GM12801 (cell line): ENCODE results near the gene REST.

ENCODE experiments used
- CTCF ChIP-seq: IDR thresholded peaks from one replicate; pipeline ENCODE4 v1.5.1; 2011; ENCODE audit warnings: control low read depth; ENCODE audit not compliant: insufficient read length; ENCODE audit errors: extremely low read depth

The REST gene

GRCh38 chr4:56874166-56874565 is 33.5 kb upstream of the REST start:
- TF ChIP-seq CTCF = no peak

- TF ChIP-seq CTCF = no peak
Measured at GRCh38 chr4:56874923-56875322, 32.8 kb upstream of the REST start.

- no peak for TF ChIP-seq CTCF
Measured at GRCh38 chr4:56876264-56876663, 31.4 kb upstream of the REST start.

GRCh38 chr4:56879996-56880395 is 27.7 kb upstream of the REST start:
- TF ChIP-seq CTCF = no peak

- TF ChIP-seq CTCF = no peak
Measured at GRCh38 chr4:56880572-56880971, 27.1 kb upstream of the REST start.

- TF ChIP-seq CTCF = no peak
Measured at GRCh38 chr4:56892691-56893090, 15.0 kb upstream of the REST start.

- TF ChIP-seq CTCF = no peak
Measured at GRCh38 chr4:56902703-56903102, 5.0 kb upstream of the REST start.

- TF ChIP-seq CTCF = no peak
Measured at GRCh38 chr4:56905796-56906195, 1.9 kb upstream of the REST start.
